Fibroblast of lung (primary cell): Measurements from ENCODE around the gene ZNF385D. TPM values are rescaled to one million over a fixed set of nuclear protein-coding genes. Genes with fewer than 3 reads are reported as not detected.

Experiments
- DNase-seq, 2 donors: peaks; one replicate each; pipeline versions ENCODE4 v3.0.0 to v3.0.0-alpha.2; 2010; ENCODE audit warnings: low read depth in 2 of 2
- H2AFZ ChIP-seq: 2 replicates; pipeline ENCODE4 v1.5.1; 2012; ENCODE audit warnings: low read length, control low read depth, inconsistent platforms
- H3K27ac ChIP-seq: 2 replicates; pipeline ENCODE4 v1.5.1; 2011; ENCODE audit warnings: low read length, control low read depth; ENCODE audit not compliant: insufficient read depth
- H3K27me3 ChIP-seq: 2 replicates; pipeline ENCODE4 v1.5.1; 2011; ENCODE audit warnings: mild to moderate bottlenecking, low read length; ENCODE audit not compliant: control insufficient read depth, insufficient read depth
- H3K36me3 ChIP-seq: 2 replicates; pipeline ENCODE4 v1.5.1; 2011; ENCODE audit warnings: low read length; ENCODE audit not compliant: control insufficient read depth, insufficient read depth
- H3K4me1 ChIP-seq: 2 replicates; pipeline ENCODE4 v1.5.1; 2011; ENCODE audit warnings: low read length; ENCODE audit not compliant: control insufficient read depth, insufficient read depth; ENCODE audit errors: extremely low read depth
- H3K4me2 ChIP-seq: 2 replicates; pipeline ENCODE4 v1.5.1; 2011; ENCODE audit warnings: low read length, control low read depth; ENCODE audit not compliant: insufficient read depth; ENCODE audit errors: extremely low read depth
- H3K4me3 ChIP-seq, 4 experiments: fragments of 200-600 bp in 1 of 4; sonication (generic) in 1 of 4; replicated peaks in 1 of 4; 2 replicates each; pipeline ENCODE4 v1.5.1; 2011 to 2016; ENCODE audit warnings: low read length in 4 of 4, low read depth in 3 of 4, mild to moderate bottlenecking in 3 of 4, control low read depth in 2 of 4, inconsistent platforms in 1 of 4, mixed read lengths in 1 of 4; ENCODE audit not compliant: insufficient read depth in 1 of 4; ENCODE audit errors: control extremely low read depth in 1 of 4
- H3K79me2 ChIP-seq: 2 replicates; pipeline ENCODE4 v1.5.1; 2012; ENCODE audit warnings: mild to moderate bottlenecking, low read length, inconsistent platforms; ENCODE audit not compliant: control insufficient read depth, insufficient read depth
- H3K9ac ChIP-seq: 2 replicates; pipeline ENCODE4 v1.5.1; 2011; ENCODE audit warnings: mild to moderate bottlenecking, low read length, control low read depth; ENCODE audit not compliant: insufficient read depth
- H3K9me3 ChIP-seq: 2 replicates; pipeline ENCODE4 v1.5.1; 2012; ENCODE audit warnings: low read depth, low read length; ENCODE audit not compliant: control insufficient read depth, insufficient read depth
- H4K20me1 ChIP-seq: 2 replicates; pipeline ENCODE4 v1.5.1; 2011; ENCODE audit warnings: low read length; ENCODE audit not compliant: control insufficient read depth, insufficient read depth; ENCODE audit errors: extremely low read depth
- EZH2 ChIP-seq: IDR thresholded peaks from 2 replicates; pipeline ENCODE4 v1.5.1; 2012; ENCODE audit warnings: low read length, control low read depth, mild to moderate bottlenecking; ENCODE audit errors: missing control alignments
- polyA plus RNA-seq, 2 donors: library from polyadenylated mRNA; depleted of rRNA in 1 of 2; stranded (reverse) in 1 of 2; unstranded in 1 of 2; fragments of >200 nt; gene quantifications; 2 replicates each; pipeline ENCODE4 v1.2.1, GENCODE V29; 2011 to 2012; ENCODE audit warnings: missing spikeins in 1 of 2
- total RNA-seq: library from RNA; depleted of rRNA; stranded (reverse); fragments of >200 nt; gene quantifications from 2 replicates; pipeline ENCODE4 v1.2.1, GENCODE V29; 2014
- TF ChIP-seq, protein P1 (sequence below), 2 donors: IDR thresholded peaks in 1 of 2; conservative IDR thresholded peaks in 1 of 2; 1 replicate in 1 of 2; 2 replicates in 1 of 2; pipeline ENCODE4 v1.5.1; 2011 to 2012; ENCODE audit warnings: low read length in 2 of 2, control low read depth in 1 of 2, inconsistent platforms in 1 of 2, low read depth in 1 of 2, mild to moderate bottlenecking in 1 of 2

Gene ZNF385D
- total and polyA plus RNA-seq, 2 donors (not counting 1 experiment from before 2014, with no cell fraction given) = 0.83 to 1.9 TPM

- no peak overlapping the region for H3K27ac ChIP-seq
These were observed 200.0 kb downstream of the ZNF385D start for GRCh38 chr3:21551019-21551418.

DNA sequence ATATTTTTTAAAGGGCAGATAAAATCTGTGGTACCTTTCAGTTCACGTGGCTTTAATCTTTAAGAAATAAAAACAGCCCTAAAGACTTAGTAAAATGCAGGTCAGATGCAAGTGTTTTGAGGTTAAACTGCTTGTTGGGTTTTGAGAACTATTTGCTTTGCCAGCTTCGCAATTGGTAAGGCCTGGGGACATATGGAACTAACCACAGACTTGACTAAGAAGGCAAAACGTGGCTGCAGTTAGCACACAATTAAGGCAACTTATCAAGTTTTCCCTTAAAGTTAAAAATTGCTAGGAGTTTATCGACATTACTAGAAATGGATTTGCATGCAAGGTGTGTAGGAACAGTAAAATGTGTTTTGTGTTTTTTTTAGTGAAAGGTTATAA lies 206.9 kb downstream of the ZNF385D start:
- peak; percentile 6 to 19 for DNase-seq
- no peaks in the 10 kb centered on the region for H4K20me1 ChIP-seq
- no peak overlapping the region for H3K9ac ChIP-seq
- no peak overlapping the region for H3K27ac ChIP-seq
- TF ChIP-seq EZH2 = no peak
- TF ChIP-seq, protein P1, sequence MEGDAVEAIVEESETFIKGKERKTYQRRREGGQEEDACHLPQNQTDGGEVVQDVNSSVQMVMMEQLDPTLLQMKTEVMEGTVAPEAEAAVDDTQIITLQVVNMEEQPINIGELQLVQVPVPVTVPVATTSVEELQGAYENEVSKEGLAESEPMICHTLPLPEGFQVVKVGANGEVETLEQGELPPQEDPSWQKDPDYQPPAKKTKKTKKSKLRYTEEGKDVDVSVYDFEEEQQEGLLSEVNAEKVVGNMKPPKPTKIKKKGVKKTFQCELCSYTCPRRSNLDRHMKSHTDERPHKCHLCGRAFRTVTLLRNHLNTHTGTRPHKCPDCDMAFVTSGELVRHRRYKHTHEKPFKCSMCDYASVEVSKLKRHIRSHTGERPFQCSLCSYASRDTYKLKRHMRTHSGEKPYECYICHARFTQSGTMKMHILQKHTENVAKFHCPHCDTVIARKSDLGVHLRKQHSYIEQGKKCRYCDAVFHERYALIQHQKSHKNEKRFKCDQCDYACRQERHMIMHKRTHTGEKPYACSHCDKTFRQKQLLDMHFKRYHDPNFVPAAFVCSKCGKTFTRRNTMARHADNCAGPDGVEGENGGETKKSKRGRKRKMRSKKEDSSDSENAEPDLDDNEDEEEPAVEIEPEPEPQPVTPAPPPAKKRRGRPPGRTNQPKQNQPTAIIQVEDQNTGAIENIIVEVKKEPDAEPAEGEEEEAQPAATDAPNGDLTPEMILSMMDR (conservative IDR thresholded peaks at IDR 0.05 in 1 of 2, IDR thresholded peaks at IDR 0.05 in 1 of 2; ENCODE audit: low read depth in 1 of 2, low read length in 2 of 2) = no peak
- H3K36me3 ChIP-seq = no peaks in the 10 kb centered on the region
- no peaks in the 10 kb centered on the region for H3K4me1 ChIP-seq
- H3K9me3 ChIP-seq = no peaks in the 10 kb centered on the region
- no peaks in the 10 kb centered on the region for H3K79me2 ChIP-seq
- H3K4me3 ChIP-seq = no peak overlapping the region
- H2AFZ ChIP-seq = no peak overlapping the region
- H3K27me3 ChIP-seq = no peaks in the 10 kb centered on the region
- H3K4me2 ChIP-seq = no peak overlapping the region

More at GRCh38 chr3:21551019-21551418, 200.0 kb downstream of the ZNF385D start:
- Histone ChIP-seq H3K36me3 (no peaks in the 10 kb centered on the region), H3K27me3 (no peaks in the 10 kb centered on the region), H3K4me3 (no peak overlapping the region), H3K79me2 (no peaks in the 10 kb centered on the region), H3K4me2 (no peak overlapping the region), H3K9me3 (no peaks in the 10 kb centered on the region), H4K20me1 (no peaks in the 10 kb centered on the region), H3K4me1 (no peaks in the 10 kb centered on the region), H2AFZ (no peak overlapping the region), H3K9ac (no peak overlapping the region)
- DNase-seq = peak; percentile 28 to 45
- TF ChIP-seq, protein P1 (conservative IDR thresholded peaks at IDR 0.05 in 1 of 2, IDR thresholded peaks at IDR 0.05 in 1 of 2; ENCODE audit: low read depth in 1 of 2, low read length in 2 of 2) = peak; percentile 14 to 18
- TF ChIP-seq EZH2 = no peak

DNA sequence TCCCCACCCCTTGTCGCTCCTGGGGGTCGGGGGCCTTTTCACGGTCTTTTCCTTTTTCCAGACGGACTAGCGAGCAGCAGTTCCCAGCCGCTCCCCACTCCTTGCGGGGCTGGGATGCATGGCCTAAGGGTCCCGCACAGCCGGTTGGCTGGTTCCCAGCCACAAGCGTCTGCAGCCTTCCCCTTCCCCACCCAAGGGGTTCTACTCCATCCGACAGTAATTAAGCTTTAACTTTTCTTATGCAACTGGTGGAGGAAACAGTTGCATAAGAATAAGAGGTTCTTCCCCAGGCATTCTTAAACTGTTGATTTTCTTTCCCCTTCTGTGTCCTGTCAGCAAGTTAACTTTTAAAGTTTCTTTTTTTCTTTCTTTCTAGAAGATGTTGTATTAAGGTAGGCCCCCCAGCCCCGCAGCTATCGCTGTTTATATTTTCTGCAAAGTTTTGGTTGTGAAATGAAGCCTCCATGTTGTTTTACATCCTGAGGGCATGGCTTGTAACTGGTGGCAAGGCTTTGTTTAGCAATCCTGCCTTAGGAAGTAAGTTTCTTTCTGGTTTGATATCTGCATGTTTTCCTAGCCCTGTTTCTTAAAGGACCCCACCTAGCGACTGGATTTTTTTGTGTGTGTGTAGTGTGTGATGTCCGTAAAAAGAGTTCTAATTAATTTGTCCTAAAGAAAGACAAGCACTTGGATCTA lies 207.5 kb downstream of the ZNF385D start:
- DNase-seq = no peak

More for the DNA sequence above, 207.5 kb downstream of the ZNF385D start:
- TF ChIP-seq, protein P1 (conservative IDR thresholded peaks at IDR 0.05 in 1 of 2, IDR thresholded peaks at IDR 0.05 in 1 of 2; ENCODE audit: low read depth in 1 of 2, low read length in 2 of 2) = no peak
- TF ChIP-seq EZH2 = no peak
- H3K9ac ChIP-seq = no peak overlapping the region
- no peaks in the 10 kb centered on the region for H3K9me3 ChIP-seq
- no peak overlapping the region for H3K4me3 ChIP-seq
- no peaks in the 10 kb centered on the region for H3K36me3 ChIP-seq
- no peaks in the 10 kb centered on the region for H4K20me1 ChIP-seq
- H3K4me1 ChIP-seq = no peaks in the 10 kb centered on the region
- no peaks in the 10 kb centered on the region for H3K27me3 ChIP-seq
- no peaks in the 10 kb centered on the region for H3K79me2 ChIP-seq
- H3K4me2 ChIP-seq = no peak overlapping the region
- no peak overlapping the region for H2AFZ ChIP-seq
- no peak overlapping the region for H3K27ac ChIP-seq
